K562 (cell line): ENCODE data around the gene ANO10. TPM values are rescaled to one million over a fixed set of nuclear protein-coding genes. Genes with fewer than 3 reads are reported as not detected.

Experiments used
- ATAC-seq: fragments of 200-7000 bp; cut with Tn5 transposase; 3 replicates; pipeline ENCODE4 v1.9.1; 2020; ENCODE audit warnings: moderate library complexity
- BruUV-seq: library from RNA; stranded (reverse); fragments of 400-500 nt; replicated peaks from 2 replicates; lab custom pipeline; 2021; lab: Mats Ljungman, UMichigan
- CTCF ChIA-PET: fragments of 300-600 bp; formaldehyde crosslinking; extraction: SDS; loops from one replicate; lab custom pipeline; 2021; ENCODE audit warnings: low intra/inter-chr PET ratio; lab: Yijun Ruan, JAX
- POLR2A ChIA-PET: fragments of 300-600, 350-650 bp; sonication (Branson Sonifier 250); formaldehyde crosslinking; extraction: SDS; loops from one replicate; lab custom pipeline; 2021; ENCODE audit warnings: antibody characterized with exemption, inconsistent platforms; lab: Yijun Ruan, JAX
- DNase-seq, 4 experiments: peaks; one replicate each; pipeline versions ENCODE4 v3.0.0 to v3.0.0-alpha.2; 2011 to 2018; ENCODE audit warnings: low spot score in 3 of 4, mixed read lengths in 3 of 4; ENCODE audit errors: extremely low read depth in 1 of 4
- FAIRE-seq: peaks from 2 replicates; lab custom pipeline; 2011; peaks lifted over from hg19 to GRCh38; lab: Jason Lieb, UNC
- H2AFZ ChIP-seq: 2 replicates; pipeline ENCODE4 v1.6.0; 2011; ENCODE audit warnings: low read depth, low read length, control low read depth, inconsistent platforms
- H3K27ac ChIP-seq: fragments of 200-600 bp; 3 replicates; pipeline ENCODE4 v1.8.0; 2011; ENCODE audit warnings: low read depth, mild to moderate bottlenecking, control low read depth, inconsistent platforms, low read length, moderate library complexity, mixed read lengths; ENCODE audit errors: extremely low read depth
- H3K27me3 ChIP-seq, 2 experiments: fragments of 300-600 bp in 1 of 2; 2 replicates in 1 of 2; 3 replicates in 1 of 2; pipeline versions ENCODE4 v1.6.0 to v1.8.0; 2011; ENCODE audit warnings: inconsistent platforms in 2 of 2, low read length in 2 of 2, mild to moderate bottlenecking in 1 of 2, mixed read lengths in 1 of 2, moderate library complexity in 1 of 2; ENCODE audit not compliant: control insufficient read depth in 2 of 2, insufficient read depth in 2 of 2
- H3K36me3 ChIP-seq: fragments of 300-600 bp; 3 replicates; pipeline ENCODE4 v1.8.0; 2011; ENCODE audit warnings: mild to moderate bottlenecking, low read length, inconsistent platforms; ENCODE audit not compliant: control insufficient read depth, insufficient read depth
- H3K4me1 ChIP-seq, 2 experiments: fragments of 200-600 bp in 1 of 2; replicated peaks in 1 of 2; 2 replicates in 1 of 2; 3 replicates in 1 of 2; pipeline versions ENCODE4 v1.5.1 to v1.8.0; 2011; ENCODE audit warnings: inconsistent platforms in 2 of 2, low read length in 2 of 2, mild to moderate bottlenecking in 1 of 2, mixed read lengths in 1 of 2, moderate library complexity in 1 of 2; ENCODE audit not compliant: control insufficient read depth in 2 of 2, insufficient read depth in 2 of 2
- H3K4me2 ChIP-seq: 2 replicates; pipeline ENCODE4 v1.6.1; 2011; ENCODE audit warnings: low read length, control low read depth, inconsistent platforms, mixed read lengths; ENCODE audit not compliant: insufficient read depth
- H3K4me3 ChIP-seq: fragments of 200-600 bp; sonication (generic), shearing (Covaris generic); 2 replicates; pipeline ENCODE4 v1.5.1; 2016; ENCODE audit warnings: control low read depth, inconsistent platforms
- H3K79me2 ChIP-seq: fragments of 200-600 bp; 3 replicates; pipeline ENCODE4 v1.8.0; 2011; ENCODE audit warnings: low read length, inconsistent platforms; ENCODE audit not compliant: control insufficient read depth, insufficient read depth
- H3K9ac ChIP-seq, 2 experiments: 2 replicates each; pipeline versions ENCODE4 v1.6.0 to v1.6.1; 2011; ENCODE audit warnings: low read depth in 2 of 2, low read length in 2 of 2, control low read depth in 1 of 2, inconsistent platforms in 1 of 2, mild to moderate bottlenecking in 1 of 2, mixed read lengths in 1 of 2; ENCODE audit not compliant: insufficient read depth in 1 of 2
- H3K9me1 ChIP-seq: one replicate; pipeline ENCODE4 v1.6.0; 2011; ENCODE audit warnings: inconsistent platforms, mild to moderate bottlenecking, low read length, moderate library complexity; ENCODE audit not compliant: control insufficient read depth, insufficient read depth
- H3K9me3 ChIP-seq: replicated peaks from 2 replicates; pipeline ENCODE4 v1.5.1; 2011; ENCODE audit warnings: low read depth, low read length, inconsistent platforms; ENCODE audit not compliant: control insufficient read depth, insufficient read depth
- H4K20me1 ChIP-seq: replicated peaks from 2 replicates; pipeline ENCODE4 v1.6.1; 2011; ENCODE audit warnings: low read length, inconsistent platforms, mixed read lengths; ENCODE audit not compliant: control insufficient read depth, insufficient read depth
- CC2D1A ChIP-seq: fragments of 450-650 bp; IDR thresholded peaks from 2 replicates; pipeline ENCODE4 v1.6.1; 2017; ENCODE audit warnings: mild to moderate bottlenecking
- CHD1 ChIP-seq: fragments of 200-600 bp; sonication (generic); IDR thresholded peaks from one replicate; pipeline ENCODE4 v1.6.1; 2012; ENCODE audit warnings: mild to moderate bottlenecking, moderate library complexity, low read length, inconsistent platforms
- EHMT2 ChIP-seq: fragments of 450-650 bp; IDR thresholded peaks from 2 replicates; pipeline ENCODE4 v1.6.1; 2018; ENCODE audit warnings: antibody characterized with exemption
- MED1 ChIP-seq: sonication (generic); formaldehyde crosslinking; IDR thresholded peaks from 2 replicates; pipeline ENCODE4 v1.8.1; 2023; ENCODE audit warnings: missing genetic modification reagents, borderline replicate concordance
- NRF1 ChIP-seq, 2 experiments: fragments of 450-650 bp; IDR thresholded peaks in 1 of 2; conservative IDR thresholded peaks in 1 of 2; 2 replicates each; pipeline ENCODE4 v1.6.1; 2014; ENCODE audit warnings: mild to moderate bottlenecking in 2 of 2
- ZKSCAN1 ChIP-seq: fragments of 150-350 bp; IDR thresholded peaks from 2 replicates; pipeline ENCODE4 v1.6.1; 2016; ENCODE audit warnings: low read depth, low read length
- WGBS: fragments of 100-300 bp; shearing (Covaris generic); methylation state at CpG from one replicate; pipeline ENCODE4 v1.1.6; 2016; ENCODE audit warnings: low coverage, mixed read lengths; ENCODE audit not compliant: insufficient coverage; ENCODE audit errors: missing lambda C conversion rate; 5-methylcytosine and 5-hydroxymethylcytosine counted together
- in situ Hi-C: fragments of 300-500 bp; cut with MboI; formaldehyde crosslinking; loops from 4 replicates; pipeline ENCODE4 v1.15.0; 2018; ENCODE audit warnings: inconsistent platforms, mixed read lengths
- intact Hi-C: fragments of 100-400 bp; cut with micrococcal nuclease; formaldehyde crosslinking; loops from 2 replicates; pipeline ENCODE4 v1.14.2; 2022
- polyA plus RNA-seq, 8 experiments: library from polyadenylated mRNA; depleted of rRNA in 4 of 8; stranded (reverse) in 5 of 8; unstranded in 3 of 8; fragments of >200 nt; fragmentation: Nextera tagmentation in 2 of 8; fragmentation: Illumina TruSeq in 1 of 8; extraction: Ambion mirVana in 2 of 8; extraction: Trizol in 1 of 8; gene quantifications; 2 replicates each; pipeline versions ENCODE4 v1.2.1 to v1.2.3, GENCODE V29; 2011 to 2014; ENCODE audit warnings: inconsistent platforms in 1 of 8, missing spikeins in 1 of 8
- total RNA-seq, 7 experiments: library from RNA; depleted of rRNA in 6 of 7; stranded (reverse); fragments of >200 nt in 6 of 7; fragmentation: Illumina TruSeq in 2 of 7; extraction: Trizol in 2 of 7; gene quantifications; 2 replicates each; pipeline versions ENCODE4 v1.2.1 to v1.2.3, GENCODE V29; 2011 to 2021; ENCODE audit warnings: low replicate concordance in 1 of 7
- TF ChIP-seq, protein P1 (sequence below): IDR thresholded peaks from 2 replicates; pipeline ENCODE4 v1.6.1; 2012; ENCODE audit warnings: low read depth, low read length, improper control_type of control experiment, borderline replicate concordance
- TF ChIP-seq, protein P2 (sequence below): fragments of 450-650 bp; IDR thresholded peaks from 2 replicates; pipeline ENCODE4 v1.6.1; 2017; ENCODE audit warnings: antibody characterized with exemption

Gene ANO10
- total and polyA plus RNA-seq, 9 of the 15 experiments (the other 6 are each of a cell fraction or from before 2014, with no cell fraction given), result 6.4 to 46.0 (median 32.3) TPM

DNA sequence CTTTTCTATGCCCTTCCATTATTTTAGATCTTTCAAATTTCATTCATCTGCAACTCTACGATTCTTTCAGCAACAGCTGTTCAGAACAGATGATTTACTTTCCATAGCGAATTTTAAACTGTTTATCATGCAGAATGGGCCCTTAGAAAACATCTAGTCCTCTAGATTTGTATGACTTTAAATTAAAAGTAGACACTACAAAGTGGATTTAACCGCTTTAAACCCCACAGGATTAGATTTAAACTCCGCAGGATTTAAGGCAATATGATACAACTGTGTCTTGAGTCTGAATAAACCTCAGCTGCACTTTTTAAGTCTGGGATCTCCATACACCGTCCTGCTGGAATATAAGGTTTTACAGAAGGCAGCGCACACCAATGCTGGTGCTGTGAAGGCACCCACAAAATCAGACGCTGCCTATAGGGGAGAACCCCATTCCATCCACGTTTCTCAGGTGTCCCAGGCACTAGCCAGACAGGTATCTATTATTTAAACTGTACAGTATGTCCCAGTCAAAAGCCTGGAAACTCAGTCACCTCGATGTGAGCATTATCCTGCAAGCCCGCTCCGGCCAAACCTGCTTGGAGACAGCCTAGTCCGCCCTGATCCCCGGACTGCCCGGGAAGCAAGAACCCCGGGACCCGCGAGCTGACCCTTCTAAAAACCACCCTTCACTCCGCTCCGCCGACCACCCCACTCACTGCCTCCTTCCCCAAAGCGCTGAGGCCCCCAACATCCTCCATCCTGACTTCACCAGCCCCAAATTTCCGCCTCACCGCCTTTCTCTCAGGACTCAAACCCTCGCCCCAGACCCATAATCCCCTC, 768 bp downstream of the ANO10 start:
- Histone ChIP-seq H3K27me3 (no peaks in the 10 kb centered on the region), H3K4me3 (peak overlapping the region; percentile 89), H2AFZ (peak overlapping the region; percentile 85), H4K20me1 (no peaks in the 10 kb centered on the region), H3K9me1 (no peaks in the 10 kb centered on the region), H3K79me2 (peaks cover 39% of the 10 kb centered on the region), H3K9ac (peak overlapping the region; percentile 76 to 96), H3K4me1 (peaks cover 15 to 20% of the 10 kb centered on the region in 2 experiments), H3K27ac (peak overlapping the region; percentile 80), H3K36me3 (peaks cover 10% of the 10 kb centered on the region; the same call in 1 of the 3 replicates), H3K9me3 (no peaks in the 10 kb centered on the region), H3K4me2 (peak overlapping the region; percentile 92)
- ATAC-seq, result peak; percentile 30
- WGBS, result 3% methylated on average over 24 of the region's 24 CpGs
- intact Hi-C loops (loop anchor here (5.0 kb wide), 1 partner anchor 39 kb away; no protein-coding TSS in a partner anchor), in situ Hi-C loops (no loop called here)
- POLR2A ChIA-PET, result interaction anchor here (0.6 to 1.8 kb wide), 7 partner anchors 9 to 286 kb away, joined by 3 to 17 read pairs (median 4); partner anchors contain the start of gene ABHD5
- no peak for FAIRE-seq
- CTCF ChIA-PET, result no interaction called here
- DNase-seq, result peak in 3 of 4 experiments; percentile 17 to 53 (median 31)
- BruUV-seq, result TSS peak; percentile 58
- TF ChIP-seq, protein P1, sequence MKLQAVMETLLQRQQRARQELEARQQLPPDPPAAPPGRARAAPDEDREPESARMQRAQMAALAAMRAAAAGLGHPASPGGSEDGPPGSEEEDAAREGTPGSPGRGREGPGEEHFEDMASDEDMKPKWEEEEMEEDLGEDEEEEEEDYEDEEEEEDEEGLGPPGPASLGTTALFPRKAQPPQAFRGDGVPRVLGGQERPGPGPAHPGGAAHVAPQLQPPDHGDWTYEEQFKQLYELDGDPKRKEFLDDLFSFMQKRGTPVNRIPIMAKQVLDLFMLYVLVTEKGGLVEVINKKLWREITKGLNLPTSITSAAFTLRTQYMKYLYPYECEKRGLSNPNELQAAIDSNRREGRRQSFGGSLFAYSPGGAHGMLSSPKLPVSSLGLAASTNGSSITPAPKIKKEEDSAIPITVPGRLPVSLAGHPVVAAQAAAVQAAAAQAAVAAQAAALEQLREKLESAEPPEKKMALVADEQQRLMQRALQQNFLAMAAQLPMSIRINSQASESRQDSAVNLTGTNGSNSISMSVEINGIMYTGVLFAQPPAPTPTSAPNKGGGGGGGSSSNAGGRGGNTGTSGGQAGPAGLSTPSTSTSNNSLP, result no peak
- TF ChIP-seq MED1 (CRISPR knock-in tag) (no peak), CHD1 (peak; percentile 32), NRF1 (conservative IDR thresholded peaks at IDR 0.05 in 1 of 2, IDR thresholded peaks at IDR 0.05 in 1 of 2) (no peak), ZKSCAN1 (0 out of 2 replicates have a peak, but pooled peaks have one; percentile 4), EHMT2 (peak; percentile 40; the same call in 1 of the 2 replicates), CC2D1A (peak; percentile 20; the same call in 1 of the 2 replicates)
- TF ChIP-seq, protein P2, sequence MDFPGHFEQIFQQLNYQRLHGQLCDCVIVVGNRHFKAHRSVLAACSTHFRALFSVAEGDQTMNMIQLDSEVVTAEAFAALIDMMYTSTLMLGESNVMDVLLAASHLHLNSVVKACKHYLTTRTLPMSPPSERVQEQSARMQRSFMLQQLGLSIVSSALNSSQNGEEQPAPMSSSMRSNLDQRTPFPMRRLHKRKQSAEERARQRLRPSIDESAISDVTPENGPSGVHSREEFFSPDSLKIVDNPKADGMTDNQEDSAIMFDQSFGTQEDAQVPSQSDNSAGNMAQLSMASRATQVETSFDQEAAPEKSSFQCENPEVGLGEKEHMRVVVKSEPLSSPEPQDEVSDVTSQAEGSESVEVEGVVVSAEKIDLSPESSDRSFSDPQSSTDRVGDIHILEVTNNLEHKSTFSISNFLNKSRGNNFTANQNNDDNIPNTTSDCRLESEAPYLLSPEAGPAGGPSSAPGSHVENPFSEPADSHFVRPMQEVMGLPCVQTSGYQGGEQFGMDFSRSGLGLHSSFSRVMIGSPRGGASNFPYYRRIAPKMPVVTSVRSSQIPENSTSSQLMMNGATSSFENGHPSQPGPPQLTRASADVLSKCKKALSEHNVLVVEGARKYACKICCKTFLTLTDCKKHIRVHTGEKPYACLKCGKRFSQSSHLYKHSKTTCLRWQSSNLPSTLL, result peak; percentile 64; the same call in 1 of the 2 replicates
